ENCODE data around the gene PLAAT4. TPM values are rescaled to one million over a fixed set of nuclear protein-coding genes. Genes with fewer than 3 reads are reported as not detected.

The PLAAT4 gene
- total and polyA plus RNA-seq, 2 of the 13 experiments (the other 11 are each of a cell fraction or from before 2014, with no cell fraction given): 0.71 to 1.00 TPM

- ATAC-seq: no peak
- ChIA-PET POLR2A (no interaction called here), CTCF (ENCODE audit: low intra/inter-chr PET ratio, low total read pairs) (no interaction called here)
- intact Hi-C loops (cut with micrococcal nuclease; ENCODE audit: unreplicated experiment) (no loop called here), in situ Hi-C loops (cut with HindIII; ENCODE audit: extremely low pct_ligation_motif_present, low pct_unique_long_range_greater_than_20kb) (no loop called here)
- no peak for DNase-seq (ENCODE audit: low spot score)
- Histone ChIP-seq H2AFZ (ENCODE audit: low read length) (no peak overlapping the region), H4K20me1 (ENCODE audit: insufficient read depth, low read length) (no peaks in the 10 kb centered on the region), H3K36me3 (replicated peaks in 1 of 2; ENCODE audit: control insufficient read depth in 1 of 2, insufficient read depth in 2 of 2, low read length in 2 of 2) (no peaks in the 10 kb centered on the region), H3K9me3 (ENCODE audit: low read length) (no peaks in the 10 kb centered on the region), H3K9ac (ENCODE audit: insufficient read depth, low read depth, low read length) (no peak overlapping the region), H3K4me2 (ENCODE audit: low read depth, low read length) (no peak overlapping the region), H3K4me1 (ENCODE audit: insufficient read depth, low read length) (no peaks in the 10 kb centered on the region), H3K79me2 (ENCODE audit: insufficient read depth, low read length) (no peaks in the 10 kb centered on the region), H3K27ac (ENCODE audit: extremely low read length, insufficient read depth, low read length) (no peak overlapping the region), H3K27me3 (ENCODE audit: control insufficient read depth in 1 of 2, insufficient read depth in 2 of 2, low read length in 2 of 2) (peaks cover 2 to 3% of the 10 kb centered on the region in 2 experiments), H3K4me3 (replicated peaks in 1 of 3; ENCODE audit: insufficient read depth in 1 of 3, low read depth in 2 of 3, low read length in 3 of 3) (no peak overlapping the region)
- BruUV-seq (replicated peaks): no TSS peak
- TF ChIP-seq ZNF619 (CRISPR knock-in tag; IDR thresholded peaks at IDR 0.05): no peak
- no peak for TF ChIP-seq ZNF549 (CRISPR knock-in tag; IDR thresholded peaks at IDR 0.05)
- TF ChIP-seq TEAD2 (CRISPR knock-in tag; IDR thresholded peaks at IDR 0.05): no peak
- TF ChIP-seq ZNF138 (CRISPR knock-in tag; IDR thresholded peaks at IDR 0.05; ENCODE audit: low read depth): no peak
- TF ChIP-seq ZNF225 (CRISPR knock-in tag; IDR thresholded peaks at IDR 0.05): no peak
- no peak for FAIRE-seq
- 26% methylated on average over 2 of the region's 2 CpGs for WGBS (ENCODE audit: low lambda C conversion rate)
Measured at GRCh38 chr11:63543711-63544110, 7.1 kb downstream of the PLAAT4 start.

DNA sequence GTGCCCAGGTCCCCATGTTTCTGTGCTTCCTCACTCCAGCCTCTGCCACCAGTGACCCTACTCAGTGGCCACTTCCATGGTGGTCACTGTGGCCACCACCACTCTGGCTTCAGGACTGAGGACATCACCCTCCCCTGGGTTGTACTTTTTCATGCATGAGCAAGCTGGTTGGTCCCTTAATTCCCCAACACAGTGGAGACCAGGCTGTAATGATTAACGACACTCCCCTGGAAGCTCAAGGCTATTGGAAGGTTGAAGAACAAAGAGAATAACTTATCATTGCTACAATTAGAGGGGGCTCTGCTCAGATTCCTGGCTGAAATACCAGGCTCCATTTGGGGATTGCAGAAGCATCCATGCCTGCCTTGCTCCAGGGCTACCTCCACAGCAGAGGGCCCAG is 10.5 kb downstream of the PLAAT4 start:
- POLR2A ChIA-PET: no interaction called here
- no peak for TF ChIP-seq SIN3B (IDR thresholded peaks at IDR 0.05; ENCODE audit: low read length)
- no peak for TF ChIP-seq FOSL1 (CRISPR knock-in tag; IDR thresholded peaks at IDR 0.05; ENCODE audit: borderline replicate concordance)
- no peak for TF ChIP-seq ZNF841 (CRISPR knock-in tag; IDR thresholded peaks at IDR 0.05; ENCODE audit: borderline replicate concordance)
- no peak for TF ChIP-seq IRX3 (CRISPR knock-in tag; IDR thresholded peaks at IDR 0.05; ENCODE audit: borderline replicate concordance, low read depth)
- TF ChIP-seq RFX5 (IDR thresholded peaks at IDR 0.05; ENCODE audit: low read depth, low read length): no peak
- no peak for TF ChIP-seq BHLHE40 (IDR thresholded peaks at IDR 0.05; ENCODE audit: low read length)
- no peak for TF ChIP-seq ATRX (CRISPR knock-in tag; IDR thresholded peaks at IDR 0.05; ENCODE audit: borderline replicate concordance)
- TF ChIP-seq ISX (CRISPR knock-in tag; conservative IDR thresholded peaks at IDR 0.05): no peak
- no peak for TF ChIP-seq KDM1A (CRISPR knock-in tag; IDR thresholded peaks at IDR 0.05)
- no peak for TF ChIP-seq ZFY (CRISPR knock-in tag; IDR thresholded peaks at IDR 0.05)
- TF ChIP-seq RXRB (CRISPR knock-in tag; IDR thresholded peaks at IDR 0.05; ENCODE audit: borderline replicate concordance): no peak
- no peak for TF ChIP-seq HINFP (CRISPR knock-in tag; IDR thresholded peaks at IDR 0.05; ENCODE audit: low read depth)
- no peak for TF ChIP-seq CBFB (CRISPR knock-in tag; IDR thresholded peaks at IDR 0.05)
- TF ChIP-seq PPARG (CRISPR knock-in tag; conservative IDR thresholded peaks at IDR 0.05): no peak

More for the DNA sequence above, 10.5 kb downstream of the PLAAT4 start:
- no peaks in the 10 kb centered on the region for H4K20me1 ChIP-seq (ENCODE audit: insufficient read depth, low read length)
- no peak for DNase-seq (ENCODE audit: low spot score)
- H3K9ac ChIP-seq (ENCODE audit: insufficient read depth, low read depth, low read length): no peak overlapping the region
- H3K4me2 ChIP-seq (ENCODE audit: low read depth, low read length): no peak overlapping the region
- no TSS peak for BruUV-seq (replicated peaks)
- H3K79me2 ChIP-seq (ENCODE audit: insufficient read depth, low read length): no peaks in the 10 kb centered on the region
- H2AFZ ChIP-seq (ENCODE audit: low read length): no peak overlapping the region
- no peaks in the 10 kb centered on the region for H3K36me3 ChIP-seq (replicated peaks in 1 of 2; ENCODE audit: control insufficient read depth in 1 of 2, insufficient read depth in 2 of 2, low read length in 2 of 2)
- CTCF ChIA-PET (ENCODE audit: low intra/inter-chr PET ratio, low total read pairs): no interaction called here
- in situ Hi-C loops (cut with HindIII; ENCODE audit: extremely low pct_ligation_motif_present, low pct_unique_long_range_greater_than_20kb): no loop called here
- 0% methylated on average over 1 of the region's 1 CpG for WGBS (ENCODE audit: low lambda C conversion rate)
- no peak overlapping the region for H3K4me3 ChIP-seq (replicated peaks in 1 of 3; ENCODE audit: insufficient read depth in 1 of 3, low read depth in 2 of 3, low read length in 3 of 3)
- no peak; the same call in 2 of the 3 replicates for ATAC-seq
- no peak overlapping the region for H3K27ac ChIP-seq (ENCODE audit: extremely low read length, insufficient read depth, low read length)
- H3K27me3 ChIP-seq (ENCODE audit: control insufficient read depth in 1 of 2, insufficient read depth in 2 of 2, low read length in 2 of 2): peaks cover 3 to 6% of the 10 kb centered on the region in 2 experiments; a peak in 3 of 5 replicates
- no peak for FAIRE-seq
- intact Hi-C loops (cut with micrococcal nuclease; ENCODE audit: unreplicated experiment): no loop called here
- no peaks in the 10 kb centered on the region for H3K4me1 ChIP-seq (ENCODE audit: insufficient read depth, low read length)
- no peaks in the 10 kb centered on the region for H3K9me3 ChIP-seq (ENCODE audit: low read length)
